Vagina (tissue), 2 donors: ENCODE results near the gene KCNH1.

Source experiments
- POLR2A ChIP-seq, 2 donors: fragments of 450-650 bp; IDR thresholded peaks; one replicate each; pipeline ENCODE4 v1.6.1; 2017; ENCODE audit warnings: antibody characterized with exemption in 2 of 2, mild to moderate bottlenecking in 2 of 2, moderate library complexity in 2 of 2
- POLR2AphosphoS5 ChIP-seq, 2 donors: sonication (generic); formaldehyde crosslinking; IDR thresholded peaks; one replicate each; pipeline ENCODE4 v1.9.0; 2017; ENCODE audit warnings: antibody characterized with exemption in 2 of 2, mild to moderate bottlenecking in 2 of 2, low read depth in 1 of 2; ENCODE audit not compliant: insufficient read depth in 1 of 2
- TF ChIP-seq, protein P1 (sequence below), 3 experiments: fragments of 450-650 bp in 2 of 3; fragments of 200-600 bp in 1 of 3; sonication (generic) in 1 of 3; IDR thresholded peaks; one replicate each; pipeline ENCODE4 v1.5.1; 2017 to 2019; ENCODE audit warnings: antibody characterized with exemption in 3 of 3, mild to moderate bottlenecking in 2 of 3, moderate library complexity in 2 of 3

- TF ChIP-seq, protein P1, sequence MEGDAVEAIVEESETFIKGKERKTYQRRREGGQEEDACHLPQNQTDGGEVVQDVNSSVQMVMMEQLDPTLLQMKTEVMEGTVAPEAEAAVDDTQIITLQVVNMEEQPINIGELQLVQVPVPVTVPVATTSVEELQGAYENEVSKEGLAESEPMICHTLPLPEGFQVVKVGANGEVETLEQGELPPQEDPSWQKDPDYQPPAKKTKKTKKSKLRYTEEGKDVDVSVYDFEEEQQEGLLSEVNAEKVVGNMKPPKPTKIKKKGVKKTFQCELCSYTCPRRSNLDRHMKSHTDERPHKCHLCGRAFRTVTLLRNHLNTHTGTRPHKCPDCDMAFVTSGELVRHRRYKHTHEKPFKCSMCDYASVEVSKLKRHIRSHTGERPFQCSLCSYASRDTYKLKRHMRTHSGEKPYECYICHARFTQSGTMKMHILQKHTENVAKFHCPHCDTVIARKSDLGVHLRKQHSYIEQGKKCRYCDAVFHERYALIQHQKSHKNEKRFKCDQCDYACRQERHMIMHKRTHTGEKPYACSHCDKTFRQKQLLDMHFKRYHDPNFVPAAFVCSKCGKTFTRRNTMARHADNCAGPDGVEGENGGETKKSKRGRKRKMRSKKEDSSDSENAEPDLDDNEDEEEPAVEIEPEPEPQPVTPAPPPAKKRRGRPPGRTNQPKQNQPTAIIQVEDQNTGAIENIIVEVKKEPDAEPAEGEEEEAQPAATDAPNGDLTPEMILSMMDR (IDR thresholded peaks at IDR 0.05), result no peak
- TF ChIP-seq POLR2A (IDR thresholded peaks at IDR 0.05) (no peak), POLR2AphosphoS5 (IDR thresholded peaks at IDR 0.05; ENCODE audit: insufficient read depth in 1 of 2, low read depth in 1 of 2) (no peak)
These were observed 431.4 kb downstream of the KCNH1 start for GRCh38 chr1:210702506-210702905.
